NCI-H526 (cell line): Measurements from ENCODE around the gene C11orf42.
A peak's percentile ranks its signal among the peaks of the same experiment; 100 is the strongest.

Source experiments
- DNase-seq, 2 experiments: peaks; one replicate each; lab custom pipeline; 2025; lab: John Stamatoyannopoulos, UW

C11orf42 gene

GRCh38 chr11:6258141-6258540 is 52.8 kb downstream of the C11orf42 start:
- no peak for DNase-seq

- peak in 1 of 2 experiments; percentile 33 for DNase-seq
These were observed 53.3 kb downstream of the C11orf42 start for GRCh38 chr11:6258571-6259081.

GRCh38 chr11:6260207-6260726 is 54.9 kb downstream of the C11orf42 start:
- no peak for DNase-seq
